K562 (cell line): Measurements from ENCODE around the gene TMX4.

Experiments
- GTF2F1 ChIP-seq: IDR thresholded peaks from 2 replicates; pipeline ENCODE4 v1.6.1; 2011; ENCODE audit warnings: low read depth, low read length, improper control_type of control experiment
- POLR2A ChIP-seq: fragments of 450-650 bp; conservative IDR thresholded peaks from 2 replicates; pipeline ENCODE4 v1.6.1; 2016

GRCh38 chr20:7994809-7995208 lies 24.8 kb downstream of the TMX4 start:
- TF ChIP-seq POLR2A = no peak
- TF ChIP-seq GTF2F1 = no peak
